OCI-LY7 (cell line): ENCODE data around the gene GAS7.

Experiments
- EZH2phosphoT487 ChIP-seq: fragments of 200-600 bp; sonication (generic); IDR thresholded peaks from 2 replicates; pipeline ENCODE4 v1.6.1; 2018; ENCODE audit warnings: low read depth, borderline replicate concordance, mild to moderate bottlenecking, mixed run types, antibody characterized with exemption, low read length, moderate library complexity, mixed read lengths
- TF ChIP-seq, protein P1 (sequence below): fragments of 200-600 bp; sonication (generic); conservative IDR thresholded peaks from 2 replicates; pipeline ENCODE4 v1.5.1; 2014; ENCODE audit warnings: mild to moderate bottlenecking, antibody characterized with exemption, low read length, moderate library complexity, mixed read lengths

DNA sequence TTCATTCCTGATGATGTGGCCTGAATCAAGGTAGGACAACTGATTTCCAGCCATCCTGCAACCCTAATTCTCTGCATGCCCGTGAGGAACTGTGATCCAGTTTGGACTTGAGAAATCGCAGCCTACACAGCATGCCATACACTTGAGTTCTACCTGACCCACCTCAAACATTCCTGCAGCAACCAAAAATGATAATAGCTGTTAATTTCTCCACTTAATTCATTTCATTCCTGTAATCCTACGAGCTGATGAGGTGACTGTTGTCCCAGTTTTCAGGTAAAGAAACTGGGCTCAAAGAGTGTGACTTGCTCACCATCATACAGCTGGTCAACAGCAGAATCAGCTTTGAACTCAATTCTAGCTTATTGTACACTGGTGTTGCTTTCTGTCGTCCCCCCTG lies 2.2 kb upstream of the GAS7 start:
- TF ChIP-seq, protein P1, sequence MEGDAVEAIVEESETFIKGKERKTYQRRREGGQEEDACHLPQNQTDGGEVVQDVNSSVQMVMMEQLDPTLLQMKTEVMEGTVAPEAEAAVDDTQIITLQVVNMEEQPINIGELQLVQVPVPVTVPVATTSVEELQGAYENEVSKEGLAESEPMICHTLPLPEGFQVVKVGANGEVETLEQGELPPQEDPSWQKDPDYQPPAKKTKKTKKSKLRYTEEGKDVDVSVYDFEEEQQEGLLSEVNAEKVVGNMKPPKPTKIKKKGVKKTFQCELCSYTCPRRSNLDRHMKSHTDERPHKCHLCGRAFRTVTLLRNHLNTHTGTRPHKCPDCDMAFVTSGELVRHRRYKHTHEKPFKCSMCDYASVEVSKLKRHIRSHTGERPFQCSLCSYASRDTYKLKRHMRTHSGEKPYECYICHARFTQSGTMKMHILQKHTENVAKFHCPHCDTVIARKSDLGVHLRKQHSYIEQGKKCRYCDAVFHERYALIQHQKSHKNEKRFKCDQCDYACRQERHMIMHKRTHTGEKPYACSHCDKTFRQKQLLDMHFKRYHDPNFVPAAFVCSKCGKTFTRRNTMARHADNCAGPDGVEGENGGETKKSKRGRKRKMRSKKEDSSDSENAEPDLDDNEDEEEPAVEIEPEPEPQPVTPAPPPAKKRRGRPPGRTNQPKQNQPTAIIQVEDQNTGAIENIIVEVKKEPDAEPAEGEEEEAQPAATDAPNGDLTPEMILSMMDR: no peak
- no peak for TF ChIP-seq EZH2phosphoT487
